Brain pericyte (primary cell): ENCODE measurements around the gene STRC.
"Not testable (repeated sequence)": the region's sequence is repeated elsewhere in the genome, so short reads cannot be mapped to it uniquely, and the experiment has no call there.

Experiments used
- DNase-seq: peaks from one replicate; pipeline ENCODE4 v3.0.0-alpha.2; 2012; ENCODE audit warnings: low read depth, low spot score

Gene STRC

GRCh38 chr15:43563793-43564192 lies 54.8 kb downstream of the STRC start:
- DNase-seq = not testable (repeated sequence)

GRCh38 chr15:43562753-43563152 lies 55.8 kb downstream of the STRC start:
- DNase-seq = not testable (repeated sequence)

GRCh38 chr15:43552986-43553385 lies 65.6 kb downstream of the STRC start:
- DNase-seq = no peak

- DNase-seq = no peak
These were observed 66.3 kb downstream of the STRC start for GRCh38 chr15:43552256-43552655.

- DNase-seq = no peak
These were observed 67.9 kb downstream of the STRC start for GRCh38 chr15:43550527-43551363.
